PC-3 (cell line): ENCODE measurements around the gene CEND1. TPM values are rescaled to one million over a fixed set of nuclear protein-coding genes. Genes with fewer than 3 reads are reported as not detected.

Source experiments
- ATAC-seq: fragments of 200-7000 bp; cut with Tn5 transposase; 2 replicates; pipeline ENCODE4 v1.9.1; 2020; ENCODE audit warnings: mild to moderate bottlenecking, moderate library complexity
- Bru-seq: library from RNA; stranded (reverse); fragments of 400-500 nt; gene quantifications from one replicate; lab custom pipeline; 2021; lab: Mats Ljungman, UMichigan
- BruChase-seq, 2 experiments: library from RNA; stranded (reverse); fragments of 400-500 nt; gene quantifications; one replicate each; lab custom pipeline; 2021; lab: Mats Ljungman, UMichigan
- BruUV-seq: library from RNA; stranded (reverse); fragments of 400-500 nt; replicated peaks from 2 replicates; lab custom pipeline; 2021; lab: Mats Ljungman, UMichigan
- CTCF ChIA-PET: fragments of 300-600 bp; sonication (Branson Sonifier 250); formaldehyde crosslinking; loops from one replicate; lab custom pipeline; 2022; ENCODE audit warnings: antibody characterized with exemption; lab: Charles Lee
- POLR2A ChIA-PET: fragments of 300-600 bp; sonication (Branson Sonifier 250); formaldehyde crosslinking; loops from one replicate; lab custom pipeline; 2022; ENCODE audit warnings: antibody characterized with exemption; ENCODE audit not compliant: unreplicated experiment; lab: Charles Lee
- DNase-seq: peaks from one replicate; pipeline ENCODE4 v3.0.0-alpha.2; 2015
- H2AFZ ChIP-seq: fragments of 300-600 bp; sonication (generic); 2 replicates; pipeline ENCODE4 v1.6.0; 2016; ENCODE audit warnings: antibody characterized with exemption, low read length
- H3F3A ChIP-seq: fragments of 300-600 bp; sonication (generic); one replicate; pipeline ENCODE4 v1.6.0; 2017; ENCODE audit warnings: antibody characterized with exemption, low read length, control low read depth, mild to moderate bottlenecking; ENCODE audit not compliant: unreplicated experiment
- H3K27ac ChIP-seq: fragments of 300-600 bp; sonication (generic); 2 replicates; pipeline ENCODE4 v1.5.1; 2016; ENCODE audit warnings: mild to moderate bottlenecking, low read length
- H3K27me3 ChIP-seq: fragments of 300-600 bp; sonication (generic); 2 replicates; pipeline ENCODE4 v1.6.1; 2016; ENCODE audit warnings: low read length, mixed read lengths
- H3K36me3 ChIP-seq: fragments of 300-600 bp; sonication (generic); 2 replicates; pipeline ENCODE4 v1.6.1; 2016; ENCODE audit warnings: low read depth, mixed run types, low read length, mixed read lengths
- H3K4me1 ChIP-seq: fragments of 300-600 bp; sonication (generic); 2 replicates; pipeline ENCODE4 v1.5.1; 2016; ENCODE audit warnings: low read length; ENCODE audit not compliant: insufficient read depth
- H3K4me2 ChIP-seq: fragments of 300-600 bp; sonication (generic); 2 replicates; pipeline ENCODE4 v1.6.0; 2016; ENCODE audit warnings: low read length
- H3K4me3 ChIP-seq: fragments of 300-600 bp; sonication (generic); 2 replicates; pipeline ENCODE4 v1.5.1; 2016; ENCODE audit warnings: mild to moderate bottlenecking, low read length, mixed read lengths
- H3K79me2 ChIP-seq: fragments of 300-600 bp; sonication (generic); 2 replicates; pipeline ENCODE4 v1.6.1; 2017; ENCODE audit warnings: low read length, mixed read lengths
- H3K9ac ChIP-seq: fragments of 300-600 bp; sonication (generic); 2 replicates; pipeline ENCODE4 v1.6.0; 2016; ENCODE audit warnings: mild to moderate bottlenecking, low read length
- H3K9me2 ChIP-seq: fragments of 300-600 bp; sonication (generic); replicated peaks from 2 replicates; pipeline ENCODE4 v1.6.1; 2016; ENCODE audit warnings: mixed run types, low read length, mixed read lengths
- H3K9me3 ChIP-seq: fragments of 300-600 bp; sonication (generic); 2 replicates; pipeline ENCODE4 v1.6.1; 2016; ENCODE audit warnings: low read length, mixed read lengths
- H4K20me1 ChIP-seq: fragments of 300-600 bp; sonication (generic); 2 replicates; pipeline ENCODE4 v1.6.1; 2016; ENCODE audit warnings: low read length, mixed read lengths
- EZH2 ChIP-seq: fragments of 300-600 bp; sonication (generic); IDR thresholded peaks from one replicate; pipeline ENCODE4 v1.6.1; 2017; ENCODE audit warnings: antibody characterized with exemption, mild to moderate bottlenecking, low read length; ENCODE audit not compliant: unreplicated experiment
- EZH2phosphoT487 ChIP-seq: fragments of 300-600 bp; sonication (generic); IDR thresholded peaks from 2 replicates; pipeline ENCODE4 v1.6.1; 2018; ENCODE audit warnings: mild to moderate bottlenecking, antibody characterized with exemption, low read length, borderline replicate concordance
- intact Hi-C: fragments of 100-400 bp; cut with micrococcal nuclease; formaldehyde crosslinking; loops from 2 replicates; pipeline ENCODE4 v1.9.0; 2023
- long read RNA-seq: library from polyadenylated mRNA; unstranded; transcript quantifications from one replicate; pipeline ENCODE4 v2.0.0, GENCODE V29; 2021; ENCODE audit not compliant: unreplicated experiment
- total RNA-seq: library from RNA; depleted of rRNA; stranded (reverse); fragments of >200 nt; gene quantifications from 2 replicates; pipeline ENCODE4 v1.2.3, GENCODE V29; 2014; rRNA removed
- TF ChIP-seq, protein P1 (sequence below): fragments of 300-600 bp; sonication (generic); conservative IDR thresholded peaks from 2 replicates; pipeline ENCODE4 v1.5.1; 2017; ENCODE audit warnings: antibody characterized with exemption, low read depth, mild to moderate bottlenecking, low read length

The CEND1 gene
- not detected in 2 replicates for total RNA-seq
- Bru-seq, nascent RNA = percentile 14 among the genes with signal in this experiment
- percentile 26 among the genes with signal in this experiment for BruChase-seq, experiment 1, labeled RNA remaining after a 6-hour chase
- not detected for BruChase-seq, experiment 2, labeled RNA remaining after a 2-hour chase
- long read RNA-seq = 0 reads

DNA sequence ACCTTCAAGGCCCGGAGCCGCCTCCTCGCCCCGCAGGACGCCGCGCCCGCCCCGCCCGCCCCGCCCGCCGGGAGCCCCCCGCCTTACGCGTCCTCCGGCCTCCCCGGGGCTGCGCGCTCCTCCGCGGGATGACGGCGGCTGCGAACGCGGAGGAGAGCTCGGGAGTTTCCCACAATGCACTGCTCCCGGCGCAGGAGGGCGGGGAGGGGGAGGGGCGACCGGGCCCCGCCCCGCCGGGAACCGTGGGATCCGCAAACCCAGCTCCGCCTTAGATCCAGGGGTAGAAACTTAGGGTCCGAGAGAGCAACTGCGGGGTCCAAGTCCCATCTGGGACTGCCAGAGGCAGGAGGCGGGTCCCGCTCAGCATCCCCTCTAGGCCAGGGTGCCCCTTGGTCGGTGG, at the start of gene CEND1:
TSS of gene CEND1 (minus strand) at position 148 of the 400 bp plus-strand sequence. CDS start 1,514 bp downstream, outside the sequence.
- intact Hi-C loops = no loop called here
- Histone ChIP-seq H3K9me3 (no peaks in the 10 kb centered on the region), H3K4me2 (no peak within 1 kb of the TSS), H2AFZ (no peak within 1 kb of the TSS), H3K36me3 (no peaks in the 10 kb centered on the region; the same call in 1 of the 2 replicates), H4K20me1 (no peaks in the 10 kb centered on the region), H3K4me3 (no peak within 1 kb of the TSS), H3K79me2 (no peaks in the 10 kb centered on the region), H3K27ac (no peak within 1 kb of the TSS), H3F3A (no peaks in the 10 kb centered on the region), H3K4me1 (0 out of 2 replicates have a peak, but pooled peaks cover under 1% of the 10 kb centered on the region), H3K9me2 (no peaks in the 10 kb centered on the region), H3K9ac (no peak within 1 kb of the TSS), H3K27me3 (no peaks in the 10 kb centered on the region)
- ATAC-seq = peak; percentile 18
- ChIA-PET CTCF (no interaction called here), POLR2A (no interaction called here)
- BruUV-seq = no TSS peak
- DNase-seq = no peak
- no peak for TF ChIP-seq EZH2phosphoT487
- TF ChIP-seq, protein P1, sequence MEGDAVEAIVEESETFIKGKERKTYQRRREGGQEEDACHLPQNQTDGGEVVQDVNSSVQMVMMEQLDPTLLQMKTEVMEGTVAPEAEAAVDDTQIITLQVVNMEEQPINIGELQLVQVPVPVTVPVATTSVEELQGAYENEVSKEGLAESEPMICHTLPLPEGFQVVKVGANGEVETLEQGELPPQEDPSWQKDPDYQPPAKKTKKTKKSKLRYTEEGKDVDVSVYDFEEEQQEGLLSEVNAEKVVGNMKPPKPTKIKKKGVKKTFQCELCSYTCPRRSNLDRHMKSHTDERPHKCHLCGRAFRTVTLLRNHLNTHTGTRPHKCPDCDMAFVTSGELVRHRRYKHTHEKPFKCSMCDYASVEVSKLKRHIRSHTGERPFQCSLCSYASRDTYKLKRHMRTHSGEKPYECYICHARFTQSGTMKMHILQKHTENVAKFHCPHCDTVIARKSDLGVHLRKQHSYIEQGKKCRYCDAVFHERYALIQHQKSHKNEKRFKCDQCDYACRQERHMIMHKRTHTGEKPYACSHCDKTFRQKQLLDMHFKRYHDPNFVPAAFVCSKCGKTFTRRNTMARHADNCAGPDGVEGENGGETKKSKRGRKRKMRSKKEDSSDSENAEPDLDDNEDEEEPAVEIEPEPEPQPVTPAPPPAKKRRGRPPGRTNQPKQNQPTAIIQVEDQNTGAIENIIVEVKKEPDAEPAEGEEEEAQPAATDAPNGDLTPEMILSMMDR = no peak
- no peak for TF ChIP-seq EZH2

DNA sequence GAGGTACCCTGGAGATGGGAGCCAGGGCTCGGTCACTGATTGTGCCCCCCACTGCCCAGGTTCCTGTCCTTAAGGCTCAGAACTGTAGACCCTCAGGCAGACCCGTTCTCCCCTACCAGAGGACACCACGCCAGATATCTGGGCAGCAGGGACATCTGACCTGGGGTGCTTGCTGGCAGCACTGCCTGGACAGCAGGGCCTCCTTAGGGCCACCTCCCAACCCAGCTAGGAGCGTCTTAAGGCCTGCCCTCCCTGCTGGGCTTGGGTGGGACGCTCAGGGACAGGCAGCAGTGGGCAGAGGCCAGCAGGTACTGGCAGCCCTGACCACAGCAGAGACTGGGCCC, 49.4 kb upstream of the CEND1 start:
- H3K4me2 ChIP-seq = no peak overlapping the region
- POLR2A ChIA-PET = interaction anchor here (0.6 kb wide), 1 partner anchor 221 kb away, joined by 3 read pairs; no protein-coding TSS in a partner anchor
- H3K36me3 ChIP-seq = peaks cover 53% of the 10 kb centered on the region
- H4K20me1 ChIP-seq = peaks cover 41% of the 10 kb centered on the region
- ATAC-seq = no peak
- peaks cover 75% of the 10 kb centered on the region for H3K79me2 ChIP-seq
- no peak for DNase-seq
- H3K9me3 ChIP-seq = no peaks in the 10 kb centered on the region
- H3K9me2 ChIP-seq = no peaks in the 10 kb centered on the region
- no peak overlapping the region for H3K4me3 ChIP-seq
- BruUV-seq = no TSS peak
- TF ChIP-seq EZH2 (no peak), EZH2phosphoT487 (no peak)
- TF ChIP-seq, protein P1 = no peak
- intact Hi-C loops = no loop called here
- no peak overlapping the region for H2AFZ ChIP-seq
- peaks cover 11% of the 10 kb centered on the region for H3F3A ChIP-seq
- H3K27ac ChIP-seq = 0 out of 2 replicates have a peak overlapping the region, but pooled peaks have one; percentile 0
- H3K4me1 ChIP-seq = peaks cover 33% of the 10 kb centered on the region
- H3K9ac ChIP-seq = no peak overlapping the region
- H3K27me3 ChIP-seq = no peaks in the 10 kb centered on the region
- CTCF ChIA-PET = no interaction called here
